Testis (tissue), 3 donors: ENCODE measurements around the gene HSPB2. TPM values are rescaled to one million over a fixed set of nuclear protein-coding genes. Genes with fewer than 3 reads are reported as not detected.

Experiments
- DNase-seq: peaks from one replicate; pipeline ENCODE4 v3.0.0-alpha.2; 2019
- H3K27ac ChIP-seq, 2 donors: fragments of 200-600 bp; sonication (generic); one replicate each; pipeline ENCODE4 v1.5.1; 2019
- H3K27me3 ChIP-seq: fragments of 200-600 bp; sonication (generic); one replicate; pipeline ENCODE4 v1.5.1; 2019
- H3K36me3 ChIP-seq: fragments of 200-600 bp; sonication (generic); one replicate; pipeline ENCODE4 v1.5.1; 2017; ENCODE audit warnings: low read depth; ENCODE audit errors: missing control alignments
- H3K4me1 ChIP-seq: fragments of 200-600 bp; sonication (generic); one replicate; pipeline ENCODE4 v1.5.1; 2019
- H3K4me3 ChIP-seq, 2 donors: fragments of 200-600 bp; sonication (generic); one replicate each; pipeline ENCODE4 v1.5.1; 2017 to 2019
- H3K9me3 ChIP-seq: fragments of 200-600 bp; sonication (generic); one replicate; pipeline ENCODE4 v1.5.1; 2017
- CTCF ChIP-seq, 3 experiments: fragments of 450-650 bp in 2 of 3; fragments of 200-600 bp in 1 of 3; sonication (generic) in 1 of 3; IDR thresholded peaks; one replicate each; pipeline ENCODE4 v1.5.1; 2016 to 2019; ENCODE audit warnings: antibody characterized with exemption in 3 of 3, mild to moderate bottlenecking in 2 of 3, moderate library complexity in 1 of 3
- POLR2A ChIP-seq: fragments of 450-650 bp; IDR thresholded peaks from one replicate; pipeline ENCODE4 v1.6.1; 2017; ENCODE audit warnings: antibody characterized with exemption, mild to moderate bottlenecking, moderate library complexity
- WGBS, 2 donors: methylation state at CpG; one replicate each; pipeline ENCODE4 v1.1.5; 2018; 5-methylcytosine and 5-hydroxymethylcytosine counted together
- intact Hi-C: fragments of 100-400 bp; cut with DNase I; formaldehyde crosslinking; loops from one replicate; pipeline ENCODE4 v1.15.1; 2023; ENCODE audit warnings: low total_unique reads
- polyA plus RNA-seq: library from polyadenylated mRNA; stranded (reverse); fragments of 350-450 nt; fragmentation: Illumina TruSeq; extraction: RNeasy Lipid Tissue Mini Kit (QIAGEN cat#74804); gene quantifications from one replicate; pipeline ENCODE4 v1.2.3, GENCODE V29; 2014; ENCODE audit warnings: low read depth, low replicate concordance; ENCODE audit not compliant: insufficient read depth
- total RNA-seq, 2 donors: library from RNA; depleted of rRNA; stranded (reverse); fragments of >200 nt; gene quantifications; one replicate each; pipeline ENCODE4 v1.2.3, GENCODE V29; 2016

HSPB2 gene
- total and polyA plus RNA-seq, 3 donors from 2014 or later, result 6.0 TPM; not detected in 2

DNA sequence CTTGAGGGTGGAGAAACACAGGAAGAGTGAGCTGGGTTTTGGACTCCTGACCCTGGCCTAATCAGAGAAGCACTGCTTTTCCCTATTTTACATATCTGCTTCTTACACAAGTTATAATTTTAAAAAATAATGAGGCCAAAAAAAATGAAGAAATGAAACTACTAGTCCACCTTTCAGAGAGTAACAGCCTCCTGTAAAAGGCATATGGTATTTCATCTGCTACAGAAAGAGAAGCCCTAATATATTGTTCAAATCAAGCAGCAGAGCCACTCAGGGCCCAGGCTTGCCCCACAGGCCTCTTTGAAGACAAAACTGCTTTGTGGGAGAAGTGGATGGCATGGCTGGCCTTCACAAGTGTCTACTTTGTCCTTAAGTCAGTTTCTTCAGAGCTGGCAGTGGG lies 34.6 kb downstream of the HSPB2 start:
- TF ChIP-seq POLR2A, result no peak
- no peak for TF ChIP-seq CTCF (IDR thresholded peaks at IDR 0.05)
- no peak overlapping the region for H3K4me3 ChIP-seq
- H3K4me1 ChIP-seq, result no peaks in the 10 kb centered on the region
- intact Hi-C loops, result no loop called here
- no peaks in the 10 kb centered on the region for H3K36me3 ChIP-seq
- DNase-seq, result no peak
- no peak overlapping the region for H3K27ac ChIP-seq
- no peaks in the 10 kb centered on the region for H3K27me3 ChIP-seq
- H3K9me3 ChIP-seq, result no peaks in the 10 kb centered on the region

DNA sequence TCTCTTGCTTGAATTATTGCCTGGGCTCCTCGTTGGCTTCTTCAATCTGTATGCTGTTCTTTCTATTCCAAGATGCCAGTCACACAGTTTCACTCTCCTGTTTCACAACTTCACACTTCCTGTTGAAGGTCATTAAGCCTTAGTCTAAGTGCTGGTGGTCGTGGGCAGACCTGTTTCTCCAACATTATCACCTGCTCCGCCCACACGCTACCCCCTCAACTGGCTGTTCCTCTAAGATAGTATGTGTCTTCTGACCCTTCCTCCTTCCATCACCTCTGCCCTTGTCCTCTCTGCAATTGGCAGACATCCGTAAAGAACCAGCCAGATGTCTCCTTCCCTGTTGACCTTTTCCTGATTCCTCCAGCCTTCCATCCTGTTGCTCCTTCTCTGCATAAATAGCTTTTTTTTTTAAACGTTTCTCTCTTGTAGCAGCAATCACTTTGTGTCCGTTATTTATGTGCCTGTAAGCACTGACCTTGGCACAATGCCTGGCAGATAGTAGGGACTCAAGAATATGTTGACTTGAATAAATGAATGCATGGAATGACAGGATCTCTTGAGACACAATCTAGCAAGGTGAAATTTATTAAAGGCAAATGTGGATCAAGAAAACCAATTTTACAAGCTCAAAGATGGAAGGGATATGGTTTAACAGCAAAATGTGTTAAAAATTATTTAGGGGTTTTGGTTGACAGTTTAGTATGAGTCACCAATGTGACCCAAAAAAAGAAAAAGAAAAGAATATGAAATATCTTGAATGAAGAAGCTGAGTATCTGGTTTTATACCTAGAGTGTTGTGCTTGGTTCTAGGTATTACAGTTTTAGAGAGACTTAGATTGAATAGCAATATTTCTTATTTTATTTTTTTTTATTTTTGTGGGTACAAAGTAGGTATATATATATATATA lies 37.2 kb downstream of the HSPB2 start:
- Histone ChIP-seq H3K36me3 (no peaks in the 10 kb centered on the region), H3K27ac (no peak overlapping the region), H3K27me3 (no peaks in the 10 kb centered on the region), H3K4me3 (no peak overlapping the region), H3K4me1 (no peaks in the 10 kb centered on the region), H3K9me3 (no peaks in the 10 kb centered on the region)
- TF ChIP-seq POLR2A, result no peak
- TF ChIP-seq CTCF (IDR thresholded peaks at IDR 0.05), result no peak
- 41 to 55% methylated on average over 7 of the region's 7 CpGs for WGBS, 2 donors
- no peak for DNase-seq
- intact Hi-C loops, result no loop called here

DNA sequence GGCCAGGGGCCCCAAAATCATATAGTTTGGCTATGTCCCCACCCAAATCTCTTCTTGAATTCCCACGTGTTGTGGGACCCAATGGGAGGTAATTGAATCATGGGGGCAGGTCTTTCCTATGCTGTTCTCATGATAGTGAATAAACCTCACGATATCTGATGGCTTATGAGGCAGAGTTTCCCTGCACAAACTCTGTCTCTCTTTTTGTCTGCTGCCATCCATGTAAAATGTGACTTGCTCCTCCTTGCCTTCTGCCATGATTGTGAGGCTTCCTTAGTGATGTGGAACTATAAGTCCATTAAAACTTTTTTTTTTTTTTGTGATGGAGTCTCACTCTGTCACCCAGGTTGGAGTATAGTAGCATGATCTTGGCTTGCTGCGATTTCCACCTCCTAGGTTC lies 39.0 kb downstream of the HSPB2 start:
- no peak for DNase-seq
- intact Hi-C loops, result no loop called here
- WGBS, 2 donors, result 92 to 94% methylated on average over 3 of the region's 3 CpGs

DNA sequence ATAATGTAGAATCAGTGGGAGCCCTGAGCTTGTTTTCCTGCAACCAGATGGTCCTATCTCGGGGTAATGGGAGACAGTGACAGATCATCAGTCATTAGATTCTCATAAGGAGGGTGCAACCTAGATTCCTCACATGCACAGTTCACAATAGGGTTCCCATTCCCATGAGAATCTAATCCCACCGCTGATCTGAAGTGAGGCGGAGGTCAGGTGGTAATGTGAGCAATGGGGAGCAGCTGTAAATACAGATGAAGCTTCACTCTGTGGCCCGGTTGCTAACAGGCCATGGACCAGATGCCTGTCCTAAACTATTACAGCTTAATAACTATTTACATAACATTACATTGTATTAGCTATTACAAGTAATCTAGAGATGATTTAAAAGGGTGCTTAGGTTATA lies 41.6 kb downstream of the HSPB2 start:
- DNase-seq, result no peak
- Histone ChIP-seq H3K27me3 (no peaks in the 10 kb centered on the region), H3K9me3 (no peaks in the 10 kb centered on the region), H3K27ac (no peak overlapping the region), H3K4me1 (no peaks in the 10 kb centered on the region), H3K4me3 (no peak overlapping the region), H3K36me3 (no peaks in the 10 kb centered on the region)
- 95 to 97% methylated on average over 4 of the region's 4 CpGs for WGBS, 2 donors
- no peak for TF ChIP-seq CTCF (IDR thresholded peaks at IDR 0.05)
- no peak for TF ChIP-seq POLR2A
- intact Hi-C loops, result no loop called here

More for the DNA sequence above, 39.0 kb downstream of the HSPB2 start:
- TF ChIP-seq POLR2A (no peak), CTCF (IDR thresholded peaks at IDR 0.05) (no peak)
- H3K27ac ChIP-seq, result no peak overlapping the region
- H3K9me3 ChIP-seq, result no peaks in the 10 kb centered on the region
- no peak overlapping the region for H3K4me3 ChIP-seq
- H3K27me3 ChIP-seq, result no peaks in the 10 kb centered on the region
- H3K36me3 ChIP-seq, result no peaks in the 10 kb centered on the region
- H3K4me1 ChIP-seq, result no peaks in the 10 kb centered on the region
